HG03139 (cell line): Measurements from ENCODE around the gene PYY.

Source experiments
- ATAC-seq: cut with Tn5 transposase; IDR thresholded peaks from one replicate; pipeline ENCODE4 v1.9.1; 2021; ENCODE audit not compliant: unreplicated experiment

PYY gene

GRCh38 chr17:43917348-43918025 is 36.3 kb downstream of the PYY start:
- no peak for ATAC-seq

GRCh38 chr17:43917016-43917347 is 36.8 kb downstream of the PYY start:
- ATAC-seq: no peak

GRCh38 chr17:43916385-43916784 is 37.4 kb downstream of the PYY start:
- ATAC-seq: no peak

- no peak for ATAC-seq
Measured at GRCh38 chr17:43915559-43915958, 38.2 kb downstream of the PYY start.

GRCh38 chr17:43914451-43914850 is 39.3 kb downstream of the PYY start:
- no peak for ATAC-seq

GRCh38 chr17:43913584-43913983 is 40.2 kb downstream of the PYY start:
- no peak for ATAC-seq

- ATAC-seq: no peak
Measured at GRCh38 chr17:43912635-43913304, 41.0 kb downstream of the PYY start.

GRCh38 chr17:43911904-43912303 is 41.8 kb downstream of the PYY start:
- no peak for ATAC-seq

- ATAC-seq: no peak
Measured at GRCh38 chr17:43909537-43910231, 44.1 kb downstream of the PYY start.

GRCh38 chr17:43907998-43908721 is 45.6 kb downstream of the PYY start:
- no peak for ATAC-seq

GRCh38 chr17:43907425-43907981 is 46.2 kb downstream of the PYY start, which contains the start of gene MPP2:
TSS of gene MPP2 (minus strand) at chr17:43907536. CDS start at chr17:43904460, 3,076 bp downstream.
- ATAC-seq: no peak

- ATAC-seq: no peak
Measured at GRCh38 chr17:43906951-43907424, 46.8 kb downstream of the PYY start.

GRCh38 chr17:43905985-43906852 is 47.5 kb downstream of the PYY start:
- ATAC-seq: no peak

- no peak for ATAC-seq
Measured at GRCh38 chr17:43905400-43905984, 48.2 kb downstream of the PYY start.
